Mononuclear cell (primary cell): ENCODE results near the gene PSMB8. TPM values are rescaled to one million over a fixed set of nuclear protein-coding genes. Genes with fewer than 3 reads are reported as not detected.
"Not testable (repeated sequence)": the region's sequence is repeated elsewhere in the genome, so short reads cannot be mapped to it uniquely, and the experiment has no call there.

ENCODE experiments used
- H3K27me3 ChIP-seq: 2 replicates; pipeline ENCODE4 v1.6.0; 2011; ENCODE audit warnings: low read length, control low read depth; ENCODE audit not compliant: insufficient read depth
- H3K4me1 ChIP-seq: 2 replicates; pipeline ENCODE4 v1.5.1; 2011; ENCODE audit warnings: mild to moderate bottlenecking, low read length, control low read depth; ENCODE audit not compliant: insufficient read depth
- H3K4me3 ChIP-seq: 2 replicates; pipeline ENCODE4 v1.5.1; 2011; ENCODE audit warnings: mild to moderate bottlenecking, low read length, moderate library complexity
- H3K9me3 ChIP-seq: 2 replicates; pipeline ENCODE4 v1.5.1; 2011; ENCODE audit warnings: low read depth, mild to moderate bottlenecking, control low read depth, low read length
- total RNA-seq: library from RNA; depleted of rRNA; stranded (reverse); fragments of >200 nt; gene quantifications from one replicate; pipeline ENCODE4 v1.2.3, GENCODE V29; 2012

Gene PSMB8
- total RNA-seq, 1 donor: 81.4 TPM

DNA sequence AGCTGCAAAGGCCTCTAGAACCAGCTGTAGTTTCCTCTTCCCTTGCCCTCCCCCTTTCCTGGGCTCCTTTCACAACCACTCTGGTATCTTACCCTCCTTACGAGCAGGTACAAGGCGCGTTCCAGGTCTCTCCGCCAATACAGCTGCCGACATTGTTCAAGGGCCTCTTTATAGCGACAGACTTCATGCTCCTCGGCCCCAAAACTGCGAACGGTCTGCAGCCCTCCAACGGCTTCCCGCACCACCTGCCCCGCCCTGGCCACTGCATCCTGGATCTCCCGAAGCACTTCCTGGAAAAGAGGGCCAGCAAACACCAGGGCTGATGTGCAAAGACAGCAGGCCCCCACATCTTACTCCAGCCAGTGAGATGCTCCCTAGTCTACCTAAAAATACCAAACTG is 11.3 kb downstream of the PSMB8 start:
- Histone ChIP-seq H3K9me3 (no peaks in the 10 kb centered on the region), H3K27me3 (no peaks in the 10 kb centered on the region), H3K4me1 (peaks cover 14% of the 10 kb centered on the region)

DNA sequence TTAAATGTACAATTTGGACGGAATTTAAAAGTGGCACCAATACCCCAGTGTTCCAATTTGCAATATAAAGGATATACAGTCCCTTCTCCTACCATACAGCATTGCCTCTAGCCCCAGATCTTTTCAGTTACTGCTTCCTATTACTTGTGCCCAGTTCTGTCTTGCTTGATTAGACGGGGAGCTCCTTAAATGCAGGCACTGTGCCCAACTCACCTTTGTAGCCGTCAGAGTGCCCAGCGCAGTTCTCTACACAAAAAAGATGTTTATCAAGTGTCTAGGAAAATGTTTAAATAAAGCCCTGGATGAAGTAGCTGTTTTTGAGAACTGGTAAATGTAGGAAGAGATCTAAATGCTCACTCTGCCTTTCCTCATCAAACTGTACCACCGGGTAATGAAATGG is 12.9 kb downstream of the PSMB8 start:
- H3K27me3 ChIP-seq: no peaks in the 10 kb centered on the region

More for the DNA sequence above, 11.3 kb downstream of the PSMB8 start:
- no peak overlapping the region for H3K4me3 ChIP-seq

DNA sequence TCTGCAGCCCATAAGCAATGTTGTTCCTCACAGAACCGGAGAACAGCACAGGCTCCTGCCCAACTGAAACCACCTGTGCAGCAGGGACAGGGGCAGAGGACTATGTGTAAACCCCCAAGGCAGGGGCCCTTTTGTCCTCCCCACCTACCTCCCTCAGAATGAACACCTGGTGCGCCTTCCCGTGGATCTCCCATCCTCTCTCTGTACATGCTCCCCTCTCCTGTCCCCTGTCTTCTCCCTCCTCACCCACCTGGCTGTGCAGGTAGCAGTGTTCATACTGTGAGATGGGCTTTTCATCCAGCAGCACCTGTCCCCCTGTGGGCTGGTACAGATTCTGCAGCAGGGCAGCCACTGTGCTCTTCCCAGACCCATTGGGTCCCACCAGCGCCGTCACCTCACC is 13.8 kb downstream of the PSMB8 start:
- Histone ChIP-seq H3K4me1 (no peaks in the 10 kb centered on the region), H3K4me3 (no peak overlapping the region), H3K9me3 (no peaks in the 10 kb centered on the region), H3K27me3 (no peaks in the 10 kb centered on the region)

More for the DNA sequence above, 12.9 kb downstream of the PSMB8 start:
- Histone ChIP-seq H3K4me1 (peaks cover under 1% of the 10 kb centered on the region), H3K4me3 (no peak overlapping the region), H3K9me3 (no peaks in the 10 kb centered on the region)

DNA sequence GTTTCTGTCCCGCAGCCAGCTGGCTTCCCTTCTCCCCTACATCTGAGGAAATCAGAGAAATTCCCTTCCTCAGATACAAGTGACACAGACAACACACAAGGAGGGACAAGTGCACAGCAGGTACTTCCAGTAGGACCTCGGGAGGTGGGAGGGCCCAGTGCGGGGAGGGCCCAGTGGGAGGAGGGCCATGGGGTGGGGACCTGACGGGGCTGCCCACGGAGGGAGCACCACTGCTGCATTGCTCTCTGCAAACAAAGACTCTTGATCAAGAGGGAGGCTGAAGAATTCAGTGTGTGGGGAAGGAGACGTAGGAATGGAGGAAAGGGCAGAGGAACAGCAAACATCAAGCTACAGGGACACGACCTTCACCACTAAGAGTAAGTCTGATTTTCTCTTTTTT is 14.4 kb downstream of the PSMB8 start:
- Histone ChIP-seq H3K4me1 (no peaks in the 10 kb centered on the region), H3K9me3 (no peaks in the 10 kb centered on the region), H3K4me3 (no peak overlapping the region), H3K27me3 (no peaks in the 10 kb centered on the region)

DNA sequence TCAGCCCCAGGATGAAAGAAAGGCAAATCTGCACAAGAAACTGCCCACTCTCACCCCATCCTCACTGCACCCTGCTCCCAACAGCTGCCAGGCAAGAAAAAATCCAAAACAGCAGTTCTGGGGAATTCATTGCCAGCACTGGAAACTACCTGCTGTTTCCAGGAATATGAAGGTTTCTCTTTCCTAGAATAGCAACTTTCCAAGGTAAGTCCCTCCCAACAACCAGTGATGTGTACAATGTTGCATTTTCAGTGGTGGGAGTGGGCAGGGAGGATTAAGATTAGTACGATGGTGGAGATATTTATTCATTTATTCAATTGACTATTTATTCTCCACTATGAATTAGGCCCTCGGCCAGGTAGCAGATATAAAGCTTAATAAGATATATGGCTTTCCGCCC is 16.8 kb downstream of the PSMB8 start:
- Histone ChIP-seq H3K4me3 (no peak overlapping the region), H3K27me3 (no peaks in the 10 kb centered on the region), H3K4me1 (no peaks in the 10 kb centered on the region), H3K9me3 (no peaks in the 10 kb centered on the region)

DNA sequence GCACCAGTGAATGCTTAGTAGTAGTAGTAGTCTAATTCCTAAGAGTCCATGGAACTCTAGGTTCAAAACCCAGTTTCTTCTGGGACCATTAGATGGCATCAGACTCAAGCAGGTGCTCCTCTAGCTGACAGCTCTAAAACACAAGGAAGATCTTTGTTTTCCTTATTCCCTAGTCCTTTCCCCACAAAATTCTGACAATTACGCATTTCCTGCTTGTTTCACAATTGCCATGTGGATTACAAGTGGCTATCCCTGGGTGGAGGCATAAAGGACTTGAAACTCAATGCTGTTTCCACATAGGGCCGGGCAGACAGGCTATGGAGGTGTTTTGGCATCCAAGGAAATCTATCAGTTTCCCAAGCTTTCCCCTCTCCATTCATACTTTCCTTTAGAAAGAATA is 17.9 kb downstream of the PSMB8 start:
- no peaks in the 10 kb centered on the region for H3K27me3 ChIP-seq
- no peak overlapping the region for H3K4me3 ChIP-seq
- no peaks in the 10 kb centered on the region for H3K9me3 ChIP-seq
- peaks cover 4% of the 10 kb centered on the region for H3K4me1 ChIP-seq

DNA sequence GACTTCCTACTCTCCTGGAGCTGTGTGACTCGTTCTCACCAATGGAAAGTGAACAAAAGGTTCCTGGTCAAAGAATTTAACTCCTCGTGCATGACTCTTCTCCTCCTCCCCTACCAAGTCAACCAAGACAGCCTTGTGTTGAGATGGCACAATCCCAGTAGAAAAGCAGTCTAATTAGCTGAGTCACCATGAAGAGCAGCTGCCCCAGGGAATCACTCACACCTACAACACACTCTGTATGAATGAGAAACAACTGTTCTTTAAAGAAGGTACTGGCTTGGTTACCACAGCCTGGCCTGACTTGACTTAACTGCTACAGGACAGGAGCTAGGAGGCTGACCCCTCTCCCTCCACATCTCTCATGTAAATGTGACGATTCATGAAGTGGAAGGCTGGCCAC is 24.1 kb downstream of the PSMB8 start:
- H3K4me3 ChIP-seq: no peak overlapping the region
- no peaks in the 10 kb centered on the region for H3K9me3 ChIP-seq
- peaks cover 7% of the 10 kb centered on the region for H3K4me1 ChIP-seq
- H3K27me3 ChIP-seq: no peaks in the 10 kb centered on the region

DNA sequence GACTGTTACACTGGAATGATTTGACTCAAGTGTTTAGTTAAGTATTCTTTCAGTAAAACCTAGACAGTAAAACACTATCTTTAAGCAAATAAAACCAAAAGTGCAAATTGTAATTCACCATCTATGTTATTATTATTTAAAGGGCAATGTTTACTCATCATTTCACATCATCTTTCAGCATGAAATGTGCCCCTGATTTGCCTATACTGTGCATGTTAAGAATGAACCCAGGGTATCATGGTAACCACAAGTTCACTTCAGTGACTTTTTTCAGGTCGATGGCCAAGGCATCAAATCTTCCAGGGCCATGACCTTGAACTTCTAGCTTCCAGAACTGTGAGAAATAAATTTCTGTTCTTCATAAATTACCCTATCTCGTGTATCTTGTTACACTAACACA is 25.0 kb downstream of the PSMB8 start:
- H3K27me3 ChIP-seq: no peaks in the 10 kb centered on the region
- H3K4me1 ChIP-seq: peaks cover 7% of the 10 kb centered on the region
- no peak overlapping the region for H3K4me3 ChIP-seq
- H3K9me3 ChIP-seq: no peaks in the 10 kb centered on the region

DNA sequence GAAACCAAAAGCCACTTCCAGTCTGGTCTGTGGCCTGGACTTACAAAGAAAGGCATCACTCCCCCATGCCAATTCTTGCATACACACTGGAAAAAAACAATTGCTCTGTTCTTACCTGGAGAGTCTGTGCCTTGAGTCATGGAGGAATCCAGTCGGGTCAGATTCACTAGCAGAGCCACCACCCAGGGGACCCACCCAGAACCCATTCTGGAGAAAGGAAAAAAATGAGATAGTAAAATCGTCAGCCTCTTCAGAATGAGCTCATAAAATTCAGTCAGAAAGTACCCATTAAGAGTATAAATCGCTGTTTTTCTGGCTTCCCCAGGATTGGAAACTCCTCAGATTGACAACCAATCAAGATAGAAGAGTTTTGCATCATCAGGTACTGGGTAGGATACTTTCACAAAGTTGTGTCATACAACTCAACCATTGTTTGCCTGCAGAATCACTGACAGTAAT is 27.1 kb downstream of the PSMB8 start, which contains the start of gene HLA-DOB:
Gene HLA-DOB, minus strand, starts transcription at position 257 of the 459 bp plus-strand sequence. Its CDS starts 51 bp downstream, at position 206.
- H3K4me3 ChIP-seq: peak within 1 kb of the TSS; percentile 46
- no peaks in the 10 kb centered on the region for H3K27me3 ChIP-seq
- H3K4me1 ChIP-seq: peaks cover 7% of the 10 kb centered on the region
- no peaks in the 10 kb centered on the region for H3K9me3 ChIP-seq

DNA sequence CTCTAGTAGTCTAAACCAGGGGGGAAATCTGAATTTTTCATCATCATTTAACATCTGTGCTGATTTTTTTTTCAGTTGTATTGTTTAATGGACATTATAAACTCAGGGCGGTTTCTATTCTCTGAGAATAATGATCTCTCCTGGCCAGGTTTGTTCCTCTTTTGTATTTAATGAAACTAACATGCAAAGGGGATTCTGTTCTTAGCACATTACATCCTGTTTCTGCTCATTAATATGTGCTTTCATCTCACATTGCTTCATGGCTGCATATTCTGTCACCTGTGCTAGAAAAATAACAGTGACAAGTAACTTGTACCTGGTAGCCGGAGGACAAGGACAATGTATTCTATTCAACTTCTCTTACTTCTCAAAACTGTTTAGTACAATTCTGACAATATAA is 27.9 kb downstream of the PSMB8 start:
- H3K4me3 ChIP-seq: peak overlapping the region; percentile 46
- H3K27me3 ChIP-seq: no peaks in the 10 kb centered on the region

DNA sequence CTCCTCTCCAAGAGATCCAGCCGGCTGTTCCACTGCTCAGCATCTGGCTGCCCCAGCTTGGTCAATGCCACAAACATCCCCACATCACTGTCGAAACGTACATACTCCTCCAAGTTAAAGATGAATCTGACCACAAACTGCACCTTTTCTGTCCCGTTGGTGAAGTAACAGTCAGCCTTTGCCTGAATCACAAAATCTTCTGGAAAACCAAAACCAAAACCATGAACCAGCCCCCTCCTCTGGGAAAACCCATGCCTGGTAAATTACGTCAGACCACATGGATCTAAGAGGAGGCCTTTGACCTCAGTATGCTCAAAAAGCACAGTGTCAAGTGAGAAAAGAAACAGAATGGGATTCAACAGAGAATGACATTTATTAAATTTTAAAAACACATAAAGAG is 28.7 kb downstream of the PSMB8 start:
- Histone ChIP-seq H3K9me3 (no peaks in the 10 kb centered on the region), H3K4me1 (no peaks in the 10 kb centered on the region), H3K27me3 (no peaks in the 10 kb centered on the region), H3K4me3 (peak overlapping the region; percentile 46)

More for the DNA sequence above, 27.9 kb downstream of the PSMB8 start:
- Histone ChIP-seq H3K4me1 (peaks cover 3% of the 10 kb centered on the region), H3K9me3 (no peaks in the 10 kb centered on the region)

DNA sequence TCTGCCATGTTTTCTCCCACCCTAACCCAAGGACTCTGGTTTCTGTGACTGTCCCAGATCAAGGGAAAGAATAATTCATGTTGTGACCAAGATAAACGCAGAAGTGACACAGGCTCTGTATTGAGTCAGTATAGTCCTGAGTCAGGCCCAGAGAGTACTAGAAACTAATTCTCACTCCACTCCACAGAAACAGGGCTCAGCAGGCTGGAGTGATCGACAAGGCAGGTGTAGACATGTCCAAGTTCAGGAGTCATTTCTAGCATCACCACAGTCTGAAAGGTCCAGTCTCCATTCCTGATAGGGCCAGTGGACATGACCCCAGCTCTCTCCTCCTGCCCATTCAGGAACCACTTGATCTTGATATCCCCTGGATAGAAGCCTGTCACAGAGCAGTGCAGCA is 29.7 kb downstream of the PSMB8 start:
- H3K9me3 ChIP-seq: no peaks in the 10 kb centered on the region
- H3K4me3 ChIP-seq: no peak overlapping the region
- H3K27me3 ChIP-seq: no peaks in the 10 kb centered on the region
- no peaks in the 10 kb centered on the region for H3K4me1 ChIP-seq

DNA sequence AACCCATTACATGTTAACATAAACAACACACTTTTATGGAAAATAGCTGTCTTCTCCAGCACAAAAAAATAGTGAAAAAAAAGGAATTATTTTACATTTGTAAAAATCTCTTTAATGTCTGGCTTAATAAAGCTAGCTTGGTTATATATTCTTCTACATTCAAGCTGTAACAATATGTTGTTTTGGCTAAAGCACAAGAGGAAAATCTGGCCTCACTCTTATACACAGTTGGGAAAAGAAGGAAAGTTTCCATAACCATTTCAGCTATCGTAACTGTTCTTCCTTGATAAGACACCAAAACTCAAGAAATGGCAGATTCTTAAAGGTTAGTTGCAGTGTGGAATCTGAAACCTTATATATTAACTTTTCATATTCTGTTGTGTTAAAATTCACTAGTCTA is 34.7 kb downstream of the PSMB8 start:
- H3K4me1 ChIP-seq: no peaks in the 10 kb centered on the region
- H3K4me3 ChIP-seq: no peak overlapping the region
- peaks cover 7% of the 10 kb centered on the region for H3K27me3 ChIP-seq
- no peaks in the 10 kb centered on the region for H3K9me3 ChIP-seq

DNA sequence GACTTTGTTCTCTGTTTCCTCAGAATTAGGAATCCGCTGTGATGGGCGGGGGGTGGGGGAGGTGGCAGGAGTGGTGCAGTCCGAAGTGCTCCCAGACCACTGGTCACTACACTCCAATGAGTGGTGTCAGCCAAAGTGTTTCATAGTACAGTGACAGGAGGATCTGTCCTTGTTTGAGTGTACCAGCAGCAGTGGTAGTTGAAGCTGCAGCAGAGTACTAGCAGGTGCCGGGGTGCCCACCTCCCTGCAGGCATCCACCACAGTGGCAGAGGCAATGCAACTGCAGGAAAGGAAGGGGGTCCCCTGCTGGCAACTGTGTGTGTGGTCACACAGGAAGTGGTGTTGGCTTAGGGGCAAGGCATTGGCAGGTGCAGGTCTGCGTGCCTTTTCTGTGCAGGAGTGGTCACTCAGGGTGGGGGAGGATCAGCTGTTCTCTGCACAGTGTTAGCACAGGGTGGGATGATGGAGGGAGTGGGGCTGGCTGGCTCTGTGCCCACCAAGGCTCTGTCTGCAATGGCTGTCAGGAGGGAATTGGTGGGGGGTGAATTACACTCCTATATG is 36.7 kb downstream of the PSMB8 start:
- Histone ChIP-seq H3K4me1 (no peaks in the 10 kb centered on the region), H3K9me3 (no peaks in the 10 kb centered on the region), H3K27me3 (peaks cover 12% of the 10 kb centered on the region), H3K4me3 (no peak overlapping the region)

DNA sequence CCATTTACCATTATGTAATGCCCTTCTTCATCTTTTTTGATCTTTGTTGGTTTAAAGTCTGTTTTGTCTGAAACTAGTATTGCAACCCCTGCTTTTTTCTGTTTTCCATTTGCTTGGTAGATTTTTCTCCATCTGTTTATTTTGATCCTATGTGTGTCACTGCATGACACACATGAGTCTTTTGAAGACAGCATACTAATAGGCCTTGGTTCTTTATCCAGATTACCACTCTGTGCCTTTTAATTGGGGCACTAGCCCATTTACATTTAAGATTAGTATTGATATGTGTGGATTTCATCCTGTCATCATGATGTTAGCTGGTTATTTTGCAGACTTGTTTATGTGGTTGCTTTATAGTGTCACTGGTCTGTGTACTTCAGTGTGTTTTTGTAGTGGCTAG is 38.4 kb downstream of the PSMB8 start:
- not testable (repeated sequence) for H3K9me3 ChIP-seq, H3K4me3 ChIP-seq, H3K4me1 ChIP-seq
- H3K27me3 ChIP-seq: peaks cover 16% of the 10 kb centered on the region

DNA sequence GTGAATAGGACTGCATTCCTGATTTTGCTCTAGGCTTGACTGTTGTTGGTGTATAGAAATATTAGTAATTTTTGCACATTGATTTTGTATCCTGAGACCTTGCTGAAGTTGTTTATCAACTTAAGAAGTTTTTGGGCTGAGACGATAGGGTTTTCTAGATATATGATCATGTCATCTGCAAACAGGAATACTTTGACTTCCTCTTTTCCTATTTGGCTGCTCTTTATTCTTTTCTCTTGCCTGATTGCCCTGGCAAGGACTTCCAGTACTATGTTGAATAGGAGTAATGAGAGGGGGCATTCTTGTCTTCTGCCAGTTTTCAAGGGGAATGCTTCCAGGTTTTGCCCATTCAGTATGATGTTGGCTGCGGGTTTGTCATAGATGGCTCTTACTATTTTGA is 40.4 kb downstream of the PSMB8 start:
- Histone ChIP-seq H3K4me1 (no peaks in the 10 kb centered on the region), H3K9me3 (no peaks in the 10 kb centered on the region)

More for the DNA sequence above, 40.4 kb downstream of the PSMB8 start:
- no peak overlapping the region for H3K4me3 ChIP-seq
- peaks cover 16% of the 10 kb centered on the region for H3K27me3 ChIP-seq
